ENCODE data around the gene MTX2. TPM values are rescaled to one million over a fixed set of nuclear protein-coding genes. Genes with fewer than 3 reads are reported as not detected.

MTX2 gene
- total RNA-seq, 2 donors from 2014 or later = 34.1 to 42.3 TPM

DNA sequence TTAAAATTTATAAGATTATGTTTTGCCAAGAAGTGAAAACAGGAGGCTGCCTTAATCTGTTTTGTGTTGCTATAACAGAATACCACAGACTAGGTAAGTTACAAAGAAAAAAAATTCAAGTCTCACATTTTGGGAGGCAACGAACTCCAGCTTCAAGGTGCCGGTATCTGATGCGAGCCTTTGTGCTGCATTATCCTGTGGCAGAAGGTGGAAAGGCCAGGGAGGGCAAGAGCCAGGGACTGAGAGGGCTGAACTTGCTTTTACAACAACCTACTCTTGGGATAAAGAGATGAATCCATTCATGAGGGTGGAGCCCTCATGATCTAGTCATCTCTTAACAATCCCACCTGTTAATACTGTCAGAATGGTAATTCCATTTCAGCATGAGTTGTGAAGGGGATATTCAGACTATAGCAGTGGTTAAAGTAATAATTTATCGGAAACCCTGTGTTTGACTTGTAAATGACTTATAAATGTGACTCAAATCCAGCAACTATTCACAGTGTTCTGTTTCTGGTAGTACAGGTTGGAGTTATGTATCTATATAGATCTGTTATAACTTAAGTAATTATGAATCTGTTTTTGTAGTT lies 3.7 kb downstream of the MTX2 start:
- Mint-ChIP-seq H3K4me3 (no peak overlapping the region), H3K9me3 (no peaks in the 10 kb centered on the region), H3K27ac (no peak overlapping the region), H3K27me3 (ENCODE audit: insufficient read depth) (peaks cover 2% of the 10 kb centered on the region), H3K4me1 (peaks cover 10% of the 10 kb centered on the region), H3K36me3 (ENCODE audit: low read depth) (peaks cover 6% of the 10 kb centered on the region)
- H3K9me3 ChIP-seq (ENCODE audit: control insufficient read depth, low read length) = no peaks in the 10 kb centered on the region
- H3K4me1 ChIP-seq (ENCODE audit: control insufficient read depth, insufficient read depth, low read length) = peaks cover 4% of the 10 kb centered on the region
- TF ChIP-seq, protein P1, sequence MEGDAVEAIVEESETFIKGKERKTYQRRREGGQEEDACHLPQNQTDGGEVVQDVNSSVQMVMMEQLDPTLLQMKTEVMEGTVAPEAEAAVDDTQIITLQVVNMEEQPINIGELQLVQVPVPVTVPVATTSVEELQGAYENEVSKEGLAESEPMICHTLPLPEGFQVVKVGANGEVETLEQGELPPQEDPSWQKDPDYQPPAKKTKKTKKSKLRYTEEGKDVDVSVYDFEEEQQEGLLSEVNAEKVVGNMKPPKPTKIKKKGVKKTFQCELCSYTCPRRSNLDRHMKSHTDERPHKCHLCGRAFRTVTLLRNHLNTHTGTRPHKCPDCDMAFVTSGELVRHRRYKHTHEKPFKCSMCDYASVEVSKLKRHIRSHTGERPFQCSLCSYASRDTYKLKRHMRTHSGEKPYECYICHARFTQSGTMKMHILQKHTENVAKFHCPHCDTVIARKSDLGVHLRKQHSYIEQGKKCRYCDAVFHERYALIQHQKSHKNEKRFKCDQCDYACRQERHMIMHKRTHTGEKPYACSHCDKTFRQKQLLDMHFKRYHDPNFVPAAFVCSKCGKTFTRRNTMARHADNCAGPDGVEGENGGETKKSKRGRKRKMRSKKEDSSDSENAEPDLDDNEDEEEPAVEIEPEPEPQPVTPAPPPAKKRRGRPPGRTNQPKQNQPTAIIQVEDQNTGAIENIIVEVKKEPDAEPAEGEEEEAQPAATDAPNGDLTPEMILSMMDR (conservative IDR thresholded peaks at IDR 0.05) = no peak
- no peaks in the 10 kb centered on the region for H3K27me3 ChIP-seq (ENCODE audit: control insufficient read depth, insufficient read depth, low read length, poor library complexity, severe bottlenecking)
- 86 to 89% methylated on average over 3 to 4 of the region's 4 CpGs for WGBS, 2 experiments (ENCODE audit: insufficient coverage in 1 of 2, insufficient read length in 1 of 2)
- DNase-seq = no peak
- H3K4me3 ChIP-seq (ENCODE audit: low read length) = no peak overlapping the region
- no peaks in the 10 kb centered on the region for H3K36me3 ChIP-seq (ENCODE audit: control insufficient read depth, insufficient read depth, low read length)
- H3K27ac ChIP-seq (ENCODE audit: low read depth, low read length) = no peak overlapping the region
- no peak overlapping the region for H3K9ac ChIP-seq (ENCODE audit: extremely low read depth, low read length, poor library complexity, severe bottlenecking)

DNA sequence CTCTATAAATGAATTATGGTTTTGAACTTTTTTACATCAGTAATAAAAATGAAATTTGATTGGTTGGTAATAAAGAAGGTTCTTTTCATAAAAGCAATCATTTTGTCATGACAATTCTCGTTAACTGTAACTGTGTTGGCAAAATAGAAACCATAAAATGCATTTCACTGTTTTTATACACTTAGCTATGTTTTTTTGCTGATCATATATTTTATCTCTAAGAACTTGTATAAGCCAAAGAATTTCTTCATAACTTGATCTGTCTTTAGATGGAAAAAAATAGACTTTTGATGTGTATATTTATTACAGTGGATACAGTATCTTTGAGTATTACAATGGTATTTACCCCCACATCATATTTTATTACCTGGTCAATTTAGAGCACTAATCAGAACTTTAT lies 9.7 kb downstream of the MTX2 start:
- H3K27ac Mint-ChIP-seq = no peak overlapping the region
- no peaks in the 10 kb centered on the region for H3K36me3 ChIP-seq (ENCODE audit: control insufficient read depth, insufficient read depth, low read length)
- 100% methylated on average over 1 of the region's 1 CpG; no CpG with 5 or more reads in 1 of the 2 experiments for WGBS, 2 experiments (ENCODE audit: insufficient coverage in 1 of 2, insufficient read length in 1 of 2)

DNA sequence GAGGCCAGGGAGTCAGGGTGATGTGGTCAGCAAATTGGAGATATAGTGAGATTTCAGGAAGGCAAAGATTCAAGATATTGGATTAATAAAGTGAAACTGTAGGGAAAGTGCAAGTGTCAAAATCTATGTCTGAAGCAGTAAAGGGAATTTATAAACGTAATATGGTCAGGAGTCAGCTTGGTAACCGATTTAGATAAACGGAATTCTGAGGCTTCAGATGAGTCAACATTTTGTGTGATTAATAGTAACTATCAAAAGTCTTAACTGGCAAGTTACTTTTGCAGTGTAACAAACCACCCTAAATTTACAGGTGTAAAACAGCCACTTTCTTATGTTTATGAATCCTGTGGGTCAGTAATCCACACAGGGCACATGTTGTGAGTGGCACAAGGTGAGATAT lies 10.9 kb downstream of the MTX2 start:
- H3K9ac ChIP-seq (ENCODE audit: extremely low read depth, low read length, poor library complexity, severe bottlenecking) = no peak overlapping the region
- H3K27ac ChIP-seq (ENCODE audit: low read depth, low read length) = no peak overlapping the region
- DNase-seq = no peak
- no peaks in the 10 kb centered on the region for H3K27me3 ChIP-seq (ENCODE audit: control insufficient read depth, insufficient read depth, low read length, poor library complexity, severe bottlenecking)
- H3K27me3 Mint-ChIP-seq (ENCODE audit: insufficient read depth) = no peaks in the 10 kb centered on the region
- H3K36me3 Mint-ChIP-seq (ENCODE audit: low read depth) = no peaks in the 10 kb centered on the region
- 95 to 97% methylated on average over 3 of the region's 3 CpGs for WGBS, 2 experiments (ENCODE audit: insufficient coverage in 1 of 2, insufficient read length in 1 of 2)
- H3K27ac Mint-ChIP-seq = no peak overlapping the region
- no peaks in the 10 kb centered on the region for H3K9me3 Mint-ChIP-seq
- TF ChIP-seq, protein P1 (conservative IDR thresholded peaks at IDR 0.05) = no peak
- no peaks in the 10 kb centered on the region for H3K9me3 ChIP-seq (ENCODE audit: control insufficient read depth, low read length)
- H3K4me1 ChIP-seq (ENCODE audit: control insufficient read depth, insufficient read depth, low read length) = no peaks in the 10 kb centered on the region
- H3K4me3 Mint-ChIP-seq = no peak overlapping the region
- no peaks in the 10 kb centered on the region for H3K36me3 ChIP-seq (ENCODE audit: control insufficient read depth, insufficient read depth, low read length)
- H3K4me3 ChIP-seq (ENCODE audit: low read length) = no peak overlapping the region
- peaks cover 4% of the 10 kb centered on the region for H3K4me1 Mint-ChIP-seq

More for the DNA sequence above, 9.7 kb downstream of the MTX2 start:
- Mint-ChIP-seq H3K4me3 (no peak overlapping the region), H3K36me3 (ENCODE audit: low read depth) (no peaks in the 10 kb centered on the region), H3K27me3 (ENCODE audit: insufficient read depth) (no peaks in the 10 kb centered on the region), H3K9me3 (no peaks in the 10 kb centered on the region), H3K4me1 (peaks cover 6% of the 10 kb centered on the region)
- H3K9me3 ChIP-seq (ENCODE audit: control insufficient read depth, low read length) = no peaks in the 10 kb centered on the region
- no peaks in the 10 kb centered on the region for H3K4me1 ChIP-seq (ENCODE audit: control insufficient read depth, insufficient read depth, low read length)
- TF ChIP-seq, protein P1 (conservative IDR thresholded peaks at IDR 0.05) = no peak
- H3K27ac ChIP-seq (ENCODE audit: low read depth, low read length) = no peak overlapping the region
- no peaks in the 10 kb centered on the region for H3K27me3 ChIP-seq (ENCODE audit: control insufficient read depth, insufficient read depth, low read length, poor library complexity, severe bottlenecking)
- no peak overlapping the region for H3K9ac ChIP-seq (ENCODE audit: extremely low read depth, low read length, poor library complexity, severe bottlenecking)
- no peak overlapping the region for H3K4me3 ChIP-seq (ENCODE audit: low read length)
- DNase-seq = no peak

Data from endodermal cell (in vitro differentiated cells).